SK-N-MC (cell line): Measurements from ENCODE around the gene MYO15A.

Experiments used
- DNase-seq: peaks from one replicate; pipeline ENCODE4 v3.0.0-alpha.2; 2011; ENCODE audit warnings: low read depth, low spot score
- H3K27ac ChIP-seq: fragments of 200-600 bp; sonication (generic); 2 replicates; pipeline ENCODE4 v1.5.1; 2016; ENCODE audit warnings: mixed run types
- H3K36me3 ChIP-seq: fragments of 200-600 bp; sonication (generic); 2 replicates; pipeline ENCODE4 v1.6.1; 2017; ENCODE audit warnings: antibody characterized with exemption, low read length, mixed read lengths; ENCODE audit not compliant: insufficient read depth
- H3K4me3 ChIP-seq: fragments of 200-600 bp; sonication (generic); 2 replicates; pipeline ENCODE4 v1.5.1; 2016
- H3K9ac ChIP-seq: fragments of 200-600 bp; sonication (generic); 2 replicates; pipeline ENCODE4 v1.8.0; 2017; ENCODE audit warnings: mixed run types, mixed read lengths; ENCODE audit not compliant: insufficient read length
- H3K9me3 ChIP-seq: fragments of 200-600 bp; sonication (generic); 2 replicates; pipeline ENCODE4 v1.6.1; 2017; ENCODE audit warnings: low read depth, mild to moderate bottlenecking, antibody characterized with exemption, low read length, moderate library complexity, mixed read lengths
- EZH2 ChIP-seq: fragments of 200-600 bp; sonication (generic); IDR thresholded peaks from one replicate; pipeline ENCODE4 v1.6.1; 2017; ENCODE audit warnings: antibody characterized with exemption
- FOXP2 ChIP-seq: optimal IDR thresholded peaks from 2 replicates; pipeline ENCODE3; 2011; ENCODE audit warnings: mild to moderate bottlenecking, moderate library complexity; ENCODE audit not compliant: insufficient read depth; ENCODE audit errors: extremely low read length, control extremely low read depth
- POLR2AphosphoS5 ChIP-seq: IDR thresholded peaks from 2 replicates; pipeline ENCODE4 v1.6.1; 2012; ENCODE audit warnings: mild to moderate bottlenecking, low read depth, low read length, borderline replicate concordance

Gene MYO15A

DNA sequence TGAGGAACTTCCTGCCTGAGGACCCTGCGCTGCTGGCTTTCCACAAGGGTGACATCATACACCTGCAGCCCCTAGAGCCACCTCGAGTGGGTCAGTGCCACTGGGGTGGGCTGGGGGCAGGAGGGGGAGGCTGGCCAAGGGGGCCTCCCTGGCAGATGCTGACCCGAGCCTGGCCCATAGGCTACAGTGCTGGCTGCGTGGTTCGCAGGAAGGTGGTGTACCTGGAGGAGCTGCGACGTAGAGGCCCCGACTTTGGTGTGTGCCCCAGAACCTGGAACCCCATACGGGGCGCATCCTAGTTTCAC, 48.4 kb downstream of the MYO15A start:
- H3K27ac ChIP-seq, result no peak overlapping the region
- TF ChIP-seq EZH2, result no peak
- no peaks in the 10 kb centered on the region for H3K36me3 ChIP-seq
- no peak for DNase-seq
- no peaks in the 10 kb centered on the region for H3K9me3 ChIP-seq
- H3K4me3 ChIP-seq, result no peak overlapping the region
- H3K9ac ChIP-seq, result no peak overlapping the region

DNA sequence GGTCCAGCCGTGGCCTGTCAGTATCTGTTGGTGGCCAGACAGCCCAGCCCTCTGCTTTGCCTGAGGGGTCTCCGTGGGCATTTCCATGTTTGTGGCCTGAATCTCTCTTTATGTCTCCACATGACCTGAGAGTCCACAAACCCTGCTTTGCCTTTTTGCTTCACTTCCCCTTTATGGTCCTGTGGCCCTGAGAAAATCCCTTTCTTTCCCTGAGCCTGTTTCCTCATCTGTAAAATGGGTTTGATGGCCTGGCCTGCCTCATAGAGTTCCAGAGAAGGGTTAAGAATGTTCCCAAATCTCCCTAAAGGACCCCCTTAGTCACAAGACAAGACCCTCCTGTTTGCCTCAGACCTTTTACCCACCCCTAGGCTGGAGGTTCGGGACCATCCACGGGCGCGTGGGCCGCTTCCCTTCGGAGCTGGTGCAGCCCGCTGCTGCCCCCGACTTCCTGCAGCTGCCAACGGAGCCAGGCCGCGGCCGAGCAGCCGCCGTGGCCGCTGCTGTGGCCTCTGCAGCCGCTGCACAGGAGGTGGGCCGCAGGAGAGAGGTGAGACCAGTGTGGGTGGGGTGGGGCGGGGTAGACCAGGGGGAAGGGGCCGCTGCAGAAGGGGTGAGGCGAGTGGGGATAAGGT, 48.9 kb downstream of the MYO15A start:
- Histone ChIP-seq H3K36me3 (no peaks in the 10 kb centered on the region), H3K27ac (no peak overlapping the region), H3K9ac (no peak overlapping the region), H3K4me3 (no peak overlapping the region), H3K9me3 (no peaks in the 10 kb centered on the region)
- no peak for TF ChIP-seq FOXP2
- no peak for TF ChIP-seq POLR2AphosphoS5
- no peak for TF ChIP-seq EZH2
- DNase-seq, result no peak

DNA sequence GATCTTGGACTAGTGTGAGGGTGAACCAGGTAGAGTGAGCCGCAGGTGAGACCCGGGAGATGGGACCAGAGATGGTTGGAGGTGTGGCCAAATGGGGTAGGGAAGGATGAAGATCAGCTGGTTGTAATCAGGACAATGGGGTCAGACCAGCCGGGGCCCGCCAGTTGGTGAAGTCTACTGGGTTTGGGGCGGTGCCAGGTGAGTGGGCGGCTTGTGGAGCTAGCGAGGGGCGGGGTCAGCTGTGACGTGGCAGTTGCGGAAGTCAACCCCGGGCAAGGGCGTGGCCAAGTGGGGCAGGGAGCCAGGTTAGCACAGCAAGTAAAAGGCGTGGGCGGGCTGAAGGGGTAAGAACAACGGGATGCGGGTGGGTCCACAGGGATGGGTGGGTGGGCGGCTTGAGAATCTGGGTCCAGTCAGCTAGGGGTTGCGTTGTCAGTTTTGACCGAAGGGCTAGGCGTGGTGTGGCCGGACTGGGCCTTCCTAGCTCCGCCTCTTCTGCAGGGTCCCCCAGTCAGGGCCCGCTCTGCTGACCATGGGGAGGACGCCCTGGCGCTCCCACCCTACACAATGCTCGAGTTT, 49.6 kb downstream of the MYO15A start:
- no peak for TF ChIP-seq POLR2AphosphoS5
- no peak for TF ChIP-seq EZH2
- no peak for TF ChIP-seq FOXP2
- DNase-seq, result no peak
- Histone ChIP-seq H3K27ac (no peak overlapping the region), H3K36me3 (no peaks in the 10 kb centered on the region), H3K9me3 (no peaks in the 10 kb centered on the region), H3K9ac (no peak overlapping the region), H3K4me3 (no peak overlapping the region)

DNA sequence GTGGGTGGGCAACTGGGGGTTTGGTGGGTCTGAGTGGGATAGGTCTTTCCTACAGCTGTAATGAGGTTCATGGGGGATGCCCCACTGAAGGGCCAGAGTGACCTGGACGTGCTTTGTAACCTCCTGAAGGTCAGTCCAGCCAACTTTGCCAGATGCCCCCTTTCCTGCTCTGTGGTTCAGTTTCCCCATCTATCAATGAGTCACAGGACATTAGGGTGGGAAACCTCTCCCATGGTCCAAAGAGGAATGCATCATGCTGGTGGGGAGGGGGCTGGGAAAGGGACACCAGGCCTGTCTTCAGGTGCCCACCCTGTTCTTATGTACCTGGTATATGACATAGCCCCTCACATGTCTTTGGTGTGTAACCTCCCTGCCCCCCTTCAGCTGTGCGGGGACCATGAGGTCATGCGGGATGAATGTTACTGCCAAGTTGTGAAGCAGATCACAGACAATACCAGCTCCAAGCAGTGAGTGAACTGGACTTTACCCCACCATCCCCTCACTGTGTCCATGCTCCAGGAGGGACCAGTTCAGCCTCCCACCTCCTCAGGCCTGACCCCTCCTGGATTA, 51.1 kb downstream of the MYO15A start:
- Histone ChIP-seq H3K27ac (no peak overlapping the region), H3K4me3 (no peak overlapping the region), H3K9ac (no peak overlapping the region), H3K9me3 (no peaks in the 10 kb centered on the region), H3K36me3 (no peaks in the 10 kb centered on the region)
- DNase-seq, result no peak
- TF ChIP-seq EZH2 (no peak), POLR2AphosphoS5 (no peak), FOXP2 (no peak)

DNA sequence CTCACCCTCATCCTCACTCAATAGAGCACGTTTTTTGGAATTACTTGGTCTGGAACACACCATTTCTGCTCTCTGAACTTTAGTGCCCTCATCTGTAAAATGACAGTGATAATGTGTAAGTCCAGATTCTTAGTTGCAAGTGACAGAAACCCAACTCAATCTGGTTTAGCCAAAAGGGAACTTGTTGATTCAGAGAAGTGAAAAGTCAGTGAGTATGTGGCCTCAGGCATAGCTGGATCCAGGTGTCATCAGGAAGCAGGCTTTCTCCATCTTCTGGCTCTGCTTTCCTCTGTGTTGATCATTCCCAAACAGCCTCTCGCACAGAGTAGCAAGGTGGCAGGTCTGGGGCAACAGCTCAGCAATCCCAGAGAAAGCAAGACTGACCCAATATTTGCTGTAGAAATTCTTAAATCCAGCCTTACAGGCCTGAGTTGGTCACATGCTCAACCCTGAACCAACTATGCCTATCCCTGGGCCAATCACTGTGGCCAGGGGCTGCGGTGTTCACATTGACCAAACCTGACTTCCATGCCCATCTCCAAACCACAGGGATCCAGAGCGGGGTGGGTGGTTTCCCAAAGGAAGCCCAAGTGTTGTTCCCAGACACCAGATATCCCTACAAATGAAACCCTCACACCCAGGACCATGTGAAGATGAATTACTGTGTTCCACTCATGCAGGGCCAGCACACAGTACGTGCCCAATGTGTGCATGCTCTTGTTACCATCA, 51.7 kb downstream of the MYO15A start:
- Histone ChIP-seq H3K4me3 (no peak overlapping the region), H3K36me3 (no peaks in the 10 kb centered on the region), H3K9ac (no peak overlapping the region), H3K27ac (no peak overlapping the region), H3K9me3 (no peaks in the 10 kb centered on the region)
- TF ChIP-seq FOXP2 (no peak), EZH2 (no peak), POLR2AphosphoS5 (no peak)
- no peak for DNase-seq

DNA sequence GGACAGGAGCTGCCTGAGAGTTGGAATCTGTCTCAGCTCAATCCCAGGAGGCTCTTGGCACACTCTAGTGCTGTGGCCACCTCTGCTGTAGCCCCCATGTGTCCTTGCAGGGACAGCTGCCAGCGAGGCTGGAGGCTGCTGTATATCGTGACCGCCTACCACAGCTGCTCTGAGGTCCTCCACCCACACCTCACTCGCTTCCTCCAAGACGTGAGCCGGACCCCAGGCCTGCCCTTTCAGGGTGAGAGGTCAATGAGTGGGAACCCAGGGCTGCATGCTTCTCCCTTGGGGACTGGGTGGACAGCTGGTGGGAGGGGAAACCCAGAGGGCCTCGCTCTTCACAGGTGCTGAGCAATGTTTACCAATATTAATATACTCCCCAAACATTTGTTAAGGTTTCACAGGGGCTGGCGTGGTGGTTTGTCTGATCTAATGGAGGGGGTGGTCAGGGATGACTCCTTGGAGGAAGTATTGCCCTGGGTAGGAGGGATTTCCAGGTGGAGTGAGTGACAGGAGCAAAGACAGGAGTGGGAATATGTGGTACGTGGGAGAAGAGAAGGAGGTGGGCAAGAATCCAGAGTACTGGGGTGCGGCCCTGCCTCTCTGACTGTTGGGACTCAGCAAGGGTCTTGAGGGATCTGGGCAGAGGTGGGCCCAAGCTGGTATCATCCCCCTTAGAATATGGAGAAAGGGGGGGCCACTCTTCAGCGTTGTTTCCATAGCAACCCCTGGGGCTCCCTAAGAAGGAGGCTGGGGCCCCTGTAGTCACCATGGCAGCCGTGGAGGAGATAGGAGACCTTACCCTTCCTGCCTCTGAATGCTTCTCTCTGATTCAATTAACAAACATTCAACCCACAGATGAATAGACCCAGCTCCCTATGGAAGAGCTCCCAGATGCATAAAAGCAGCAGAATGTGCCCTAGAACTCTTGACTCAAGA, 52.9 kb downstream of the MYO15A start:
- Histone ChIP-seq H3K9ac (no peak overlapping the region), H3K36me3 (no peaks in the 10 kb centered on the region), H3K9me3 (no peaks in the 10 kb centered on the region), H3K27ac (no peak overlapping the region), H3K4me3 (no peak overlapping the region)
- no peak for DNase-seq
- TF ChIP-seq EZH2 (no peak), POLR2AphosphoS5 (no peak), FOXP2 (no peak)

DNA sequence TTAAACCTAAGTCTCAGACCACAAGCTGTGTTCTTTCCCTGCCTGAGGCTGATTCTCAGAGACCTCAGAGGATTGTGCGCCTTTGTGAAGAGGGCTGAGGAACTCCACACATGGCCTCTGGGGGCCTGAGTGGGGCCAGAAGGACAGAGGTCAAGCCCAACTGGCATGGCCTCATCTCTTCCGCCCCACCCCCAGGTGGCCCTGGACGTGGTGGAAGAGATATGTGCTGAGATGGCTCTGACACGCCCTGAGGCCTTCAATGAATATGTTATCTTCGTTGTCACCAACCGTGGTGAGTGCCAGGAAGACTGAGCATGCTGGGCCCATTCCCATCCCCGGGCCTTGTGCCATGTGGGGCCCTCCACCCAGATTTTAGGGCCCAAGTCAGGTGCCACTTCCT, 55.0 kb downstream of the MYO15A start:
- H3K27ac ChIP-seq, result no peak overlapping the region
- no peak overlapping the region for H3K4me3 ChIP-seq
- TF ChIP-seq FOXP2 (no peak), EZH2 (no peak), POLR2AphosphoS5 (no peak)
- DNase-seq, result no peak
- H3K9ac ChIP-seq, result no peak overlapping the region
- H3K9me3 ChIP-seq, result no peaks in the 10 kb centered on the region
- no peaks in the 10 kb centered on the region for H3K36me3 ChIP-seq

DNA sequence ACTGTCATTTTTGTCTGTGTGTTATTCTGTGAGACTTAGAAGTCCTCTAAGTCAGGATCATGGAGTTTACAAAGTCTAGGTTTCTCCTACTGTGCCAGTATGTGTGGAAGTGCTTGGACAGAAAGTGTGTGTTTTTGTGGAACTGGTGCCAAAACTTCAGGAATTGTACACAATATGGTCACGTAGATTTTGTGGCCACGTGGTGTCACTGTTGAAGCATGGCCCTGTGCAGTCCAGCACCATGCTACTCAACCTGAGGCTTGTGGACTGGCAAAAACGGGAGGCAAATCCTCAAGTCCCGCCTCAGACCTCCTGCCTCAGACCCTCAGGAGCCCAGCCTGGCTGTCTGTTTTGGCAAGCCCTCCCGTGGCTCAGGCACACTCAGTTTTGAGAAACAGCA, 58.3 kb downstream of the MYO15A start:
- Histone ChIP-seq H3K4me3 (no peak overlapping the region), H3K9me3 (no peaks in the 10 kb centered on the region), H3K9ac (no peak overlapping the region), H3K27ac (no peak overlapping the region), H3K36me3 (no peaks in the 10 kb centered on the region)
- no peak for DNase-seq
- no peak for TF ChIP-seq POLR2AphosphoS5
- no peak for TF ChIP-seq EZH2
- no peak for TF ChIP-seq FOXP2
